Measurements from ENCODE around the gene TRIM45.
"Not testable (repeated sequence)": the region's sequence is repeated elsewhere in the genome, so short reads cannot be mapped to it uniquely, and the experiment has no call there.

The TRIM45 gene, protein sequence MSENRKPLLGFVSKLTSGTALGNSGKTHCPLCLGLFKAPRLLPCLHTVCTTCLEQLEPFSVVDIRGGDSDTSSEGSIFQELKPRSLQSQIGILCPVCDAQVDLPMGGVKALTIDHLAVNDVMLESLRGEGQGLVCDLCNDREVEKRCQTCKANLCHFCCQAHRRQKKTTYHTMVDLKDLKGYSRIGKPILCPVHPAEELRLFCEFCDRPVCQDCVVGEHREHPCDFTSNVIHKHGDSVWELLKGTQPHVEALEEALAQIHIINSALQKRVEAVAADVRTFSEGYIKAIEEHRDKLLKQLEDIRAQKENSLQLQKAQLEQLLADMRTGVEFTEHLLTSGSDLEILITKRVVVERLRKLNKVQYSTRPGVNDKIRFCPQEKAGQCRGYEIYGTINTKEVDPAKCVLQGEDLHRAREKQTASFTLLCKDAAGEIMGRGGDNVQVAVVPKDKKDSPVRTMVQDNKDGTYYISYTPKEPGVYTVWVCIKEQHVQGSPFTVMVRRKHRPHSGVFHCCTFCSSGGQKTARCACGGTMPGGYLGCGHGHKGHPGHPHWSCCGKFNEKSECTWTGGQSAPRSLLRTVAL

DNA sequence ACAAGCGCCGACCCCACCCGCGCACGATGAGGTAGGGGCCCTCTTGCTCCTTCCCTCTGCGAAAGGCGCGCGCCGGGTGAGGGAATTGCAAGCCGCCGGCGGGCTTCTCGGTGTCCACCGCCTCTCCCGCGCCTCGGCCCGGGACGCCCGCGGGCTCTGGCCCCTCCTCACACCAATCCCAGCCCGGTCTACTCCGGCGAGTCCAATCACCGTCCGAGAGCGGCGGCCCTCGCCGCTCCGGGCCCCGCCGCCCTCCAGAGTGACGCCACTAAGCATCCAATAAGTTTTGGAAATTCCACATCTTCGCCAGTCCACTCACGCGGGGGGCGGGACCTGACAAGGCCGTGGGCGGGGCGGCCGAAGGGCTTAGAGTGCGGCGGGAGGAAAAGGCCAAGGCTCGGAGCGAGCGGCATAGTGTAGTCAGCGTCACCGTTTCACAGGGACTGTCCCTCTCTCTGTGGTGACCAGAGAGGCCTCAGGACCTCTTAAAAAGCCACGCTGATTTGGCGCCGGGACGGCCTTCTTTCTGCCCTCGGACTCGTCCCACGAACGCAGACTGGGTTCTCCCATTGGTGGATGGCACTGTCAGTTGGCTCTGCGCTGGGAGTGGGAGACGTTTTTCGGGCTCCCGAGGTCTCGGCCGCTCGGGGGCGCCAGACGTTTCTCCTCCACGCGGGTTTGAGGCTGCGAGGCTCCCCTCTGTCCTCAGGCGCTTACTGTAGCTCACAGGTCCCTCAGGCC is at the start of gene TRIM45:
Gene TRIM45 (minus strand): TSS at position 161 of the 741 bp plus-strand sequence. CDS start 548 bp downstream, outside the sequence.
- peak; percentile 86 to 89 for DNase-seq

- DNase-seq = no peak
Observed at GRCh38 chr1:117169871-117170596, 48.5 kb upstream of the TRIM45 start.

DNA sequence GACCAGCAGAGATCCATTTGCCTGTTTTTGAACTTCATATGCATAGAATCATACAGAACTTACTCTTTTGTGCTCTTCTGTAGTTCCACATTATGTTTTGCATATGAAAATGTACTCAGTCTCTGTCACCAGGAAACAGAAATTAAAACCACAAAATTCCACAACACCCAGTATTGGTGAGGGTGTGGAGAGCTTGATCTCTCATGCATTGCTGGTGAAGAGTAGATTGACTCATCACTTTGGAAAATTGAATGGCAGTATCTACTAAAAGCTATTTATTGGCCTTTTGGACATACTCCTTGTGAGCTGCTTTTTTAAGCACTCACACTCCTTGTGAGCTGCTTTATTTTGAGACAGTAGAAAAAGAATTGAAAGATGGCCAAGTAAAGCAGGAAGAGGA is 45.9 kb upstream of the TRIM45 start:
- DNase-seq = no peak

- no peak for DNase-seq
Observed at GRCh38 chr1:117166076-117166475, 44.5 kb upstream of the TRIM45 start.

- DNase-seq = no peak
Observed at GRCh38 chr1:117164209-117164608, 42.7 kb upstream of the TRIM45 start.

- no peak for DNase-seq
Observed at GRCh38 chr1:117162816-117163215, 41.3 kb upstream of the TRIM45 start.

DNA sequence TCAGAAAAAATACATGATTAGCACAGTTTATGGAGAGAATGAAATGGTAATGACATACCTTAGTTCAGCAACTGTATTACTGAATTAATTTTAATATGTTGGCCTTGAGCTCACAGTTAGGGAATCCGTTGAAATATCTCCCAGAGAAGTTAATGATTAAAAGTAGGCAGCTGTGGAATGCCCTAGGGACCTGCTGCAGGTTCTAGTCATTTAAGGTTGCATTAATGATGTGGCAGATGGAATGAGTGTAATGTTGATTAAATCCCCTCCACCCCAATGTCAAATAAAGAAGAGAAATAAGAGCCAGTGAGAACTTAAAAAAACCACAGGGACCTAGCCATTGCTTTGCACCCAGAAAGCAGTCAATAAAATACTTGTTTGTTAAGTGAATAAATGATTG is 40.3 kb upstream of the TRIM45 start:
- no peak for DNase-seq

DNA sequence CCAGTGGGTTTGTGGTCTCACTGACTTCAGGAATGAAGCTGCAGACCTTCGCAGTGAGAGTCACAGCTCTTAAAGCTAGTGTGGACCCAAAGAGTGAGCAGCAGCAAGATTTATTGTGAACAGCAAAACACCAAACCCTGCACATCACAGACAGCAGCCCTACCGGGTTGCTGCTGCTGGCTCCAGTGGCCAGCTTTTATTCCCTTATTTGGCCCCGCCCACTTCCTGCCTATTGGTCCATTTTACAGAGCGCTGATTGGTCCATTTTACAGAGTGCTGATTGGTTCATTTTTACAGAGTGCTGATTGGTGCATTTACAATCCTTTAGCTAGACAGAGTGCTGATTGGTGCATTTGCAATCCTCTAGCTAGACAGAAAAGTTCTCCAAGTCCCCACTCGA is 29.8 kb upstream of the TRIM45 start:
- not testable (repeated sequence) for DNase-seq

GRCh38 chr1:117150316-117150715 is 28.8 kb upstream of the TRIM45 start:
- DNase-seq = no peak

GRCh38 chr1:117147856-117148588 is 26.5 kb upstream of the TRIM45 start:
- DNase-seq = no peak

DNA sequence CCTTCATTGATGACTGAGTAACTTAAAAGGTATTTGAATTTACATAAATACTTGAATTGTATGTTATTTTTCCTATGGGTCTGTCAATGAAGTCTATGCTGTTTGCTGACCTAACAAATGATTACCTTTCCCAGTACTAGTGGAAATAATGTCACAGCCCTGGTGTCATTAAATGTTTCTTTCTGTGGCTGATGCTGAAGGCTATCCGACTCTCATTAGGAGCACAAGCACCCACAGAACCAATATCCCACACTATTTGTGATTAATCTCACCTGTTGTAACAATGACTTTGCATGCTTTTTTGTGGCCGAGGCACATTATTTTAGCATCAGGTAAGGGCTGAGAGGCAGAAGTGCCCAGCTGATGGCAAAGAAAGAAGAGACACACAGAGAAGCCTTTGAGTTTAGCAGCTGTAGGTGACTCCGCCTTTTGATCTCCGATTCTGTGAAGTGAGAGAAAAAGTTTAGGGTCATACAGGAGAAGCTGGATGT is 25.8 kb upstream of the TRIM45 start:
- no peak for DNase-seq

DNA sequence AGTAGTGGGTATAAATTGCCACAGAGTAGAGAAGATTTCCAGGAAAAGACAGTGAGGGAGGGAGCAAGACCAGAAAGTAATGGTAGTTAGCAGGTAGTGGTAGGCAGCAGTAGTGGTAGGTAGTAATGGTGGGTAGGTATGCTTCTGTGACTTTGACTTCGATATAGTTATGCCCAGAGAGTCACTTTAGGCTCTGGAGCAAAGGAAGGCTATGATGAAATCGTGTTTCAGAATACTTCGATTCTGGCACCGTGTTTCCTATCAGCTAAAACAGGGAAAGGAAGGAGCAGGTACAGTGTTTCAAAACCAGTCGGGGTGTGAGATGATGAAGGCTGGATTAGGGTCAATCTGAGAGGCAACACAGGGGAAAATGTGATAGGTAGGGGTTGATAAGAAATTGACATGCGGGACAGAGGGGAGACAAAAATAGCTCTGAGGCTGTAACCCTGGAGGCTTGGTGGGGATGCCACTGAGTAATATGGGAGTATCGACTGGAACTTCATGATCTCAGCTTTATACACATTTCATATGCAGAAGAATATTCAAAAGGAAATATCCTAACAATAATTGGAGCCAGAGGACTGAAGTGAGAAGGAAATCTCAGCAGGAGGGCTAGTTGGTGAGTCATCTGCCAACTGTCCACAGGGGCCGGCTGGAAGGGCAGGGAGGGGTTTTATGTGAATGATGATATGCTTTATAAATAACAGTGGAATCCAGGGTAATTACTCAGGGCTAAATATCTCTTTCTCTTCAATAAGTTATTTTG is 25.2 kb upstream of the TRIM45 start:
- DNase-seq = no peak

- no peak for DNase-seq
Observed at GRCh38 chr1:117146072-117146471, 24.5 kb upstream of the TRIM45 start.

DNA sequence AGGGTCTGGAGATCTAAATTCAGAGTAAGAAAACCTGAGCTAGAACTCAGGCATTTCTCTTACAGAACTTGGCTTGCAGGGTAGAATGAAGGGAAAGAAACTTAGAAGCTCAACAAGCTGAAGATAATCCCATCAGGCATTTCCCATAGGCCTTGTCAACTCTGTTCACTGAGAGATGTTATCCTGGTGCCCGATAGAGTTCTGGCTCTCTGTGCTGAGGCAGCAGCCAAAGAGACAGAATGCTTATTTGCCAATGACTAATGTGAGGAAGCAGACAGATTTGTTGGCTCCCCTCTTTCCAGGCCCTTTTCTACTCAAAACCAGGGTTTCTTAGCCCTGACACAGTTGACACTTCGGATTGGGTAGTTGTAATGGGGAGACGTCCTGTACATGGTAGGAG is 22.3 kb upstream of the TRIM45 start:
- no peak for DNase-seq

DNA sequence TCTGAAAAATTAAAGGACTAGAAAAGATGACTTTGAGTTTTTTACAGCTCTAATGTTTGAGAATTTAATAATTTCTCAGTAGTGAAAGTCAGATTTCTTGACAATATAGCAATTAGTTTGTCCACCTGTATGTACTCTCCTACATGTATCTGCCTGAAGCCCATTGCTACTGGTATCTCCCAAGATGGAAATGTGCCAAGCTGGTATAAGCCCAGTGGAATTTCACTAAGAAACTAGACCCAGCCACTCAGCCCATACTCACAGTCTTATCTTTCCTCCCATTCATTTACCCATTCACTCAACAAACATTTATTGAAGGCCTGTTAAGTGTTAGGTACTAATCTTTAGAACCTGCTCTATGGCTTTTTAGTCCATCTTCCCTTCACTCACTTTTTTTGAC is 21.6 kb upstream of the TRIM45 start:
- no peak for DNase-seq

- DNase-seq = no peak
Observed at GRCh38 chr1:117142200-117142599, 20.7 kb upstream of the TRIM45 start.

DNA sequence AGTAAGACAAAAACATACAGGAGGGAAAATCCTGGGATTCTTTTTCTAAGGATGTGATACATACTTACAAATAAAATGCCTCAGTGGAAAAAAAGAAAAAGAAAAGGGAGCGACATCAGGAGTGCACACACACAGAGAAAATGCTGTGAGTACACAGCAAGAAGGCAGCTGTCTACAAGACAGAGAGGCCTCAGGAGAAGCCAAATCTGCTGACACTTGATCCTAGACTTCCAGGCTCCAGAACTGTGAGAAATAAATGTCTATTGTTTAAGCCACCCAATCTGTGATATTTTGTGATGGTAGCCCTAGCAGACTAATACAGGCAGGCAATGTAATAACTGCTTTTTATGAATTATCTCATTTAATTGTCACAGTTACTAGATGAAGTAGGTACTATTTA is 17.0 kb upstream of the TRIM45 start:
- DNase-seq = no peak

DNA sequence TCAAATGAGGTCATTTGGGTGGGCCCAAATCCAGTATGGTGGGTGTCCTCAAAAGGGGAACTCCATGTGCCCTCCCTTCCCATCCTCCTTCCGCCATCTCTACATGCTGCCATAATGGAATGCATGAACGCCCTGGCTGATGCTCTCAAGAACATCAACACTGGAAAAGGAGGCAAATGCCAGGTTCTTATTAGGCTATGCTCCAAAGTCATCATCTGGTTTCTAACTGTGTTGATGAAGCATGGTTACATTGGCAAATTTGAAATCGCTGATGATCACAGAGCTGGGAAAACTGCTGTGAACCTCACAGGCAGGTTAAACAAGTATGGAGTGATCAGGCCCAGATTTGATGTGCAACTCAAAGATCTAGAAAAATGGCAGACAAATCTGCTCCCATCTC is 16.6 kb upstream of the TRIM45 start:
- DNase-seq = no peak

GRCh38 chr1:117137281-117137855 is 15.8 kb upstream of the TRIM45 start:
- DNase-seq = no peak

DNA sequence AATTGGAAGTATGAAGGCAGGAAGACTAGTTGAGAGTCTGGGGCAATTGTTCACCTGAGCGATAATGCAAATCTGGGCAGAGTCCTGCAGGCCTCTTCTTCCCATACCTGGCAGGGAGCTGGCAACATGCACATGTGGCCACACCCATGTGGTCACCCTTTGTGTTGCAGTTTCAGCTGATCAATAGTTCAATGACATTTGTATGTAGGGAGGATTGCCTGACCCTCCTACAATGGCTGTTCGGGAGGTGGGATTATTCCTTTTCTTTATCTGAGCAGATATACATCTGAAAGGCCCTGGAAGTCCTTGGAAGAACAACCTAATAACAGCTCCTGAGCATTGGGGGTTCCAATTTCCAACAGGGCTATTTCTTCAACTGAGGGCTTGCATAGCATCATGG is 15.2 kb upstream of the TRIM45 start:
- no peak for DNase-seq

DNA sequence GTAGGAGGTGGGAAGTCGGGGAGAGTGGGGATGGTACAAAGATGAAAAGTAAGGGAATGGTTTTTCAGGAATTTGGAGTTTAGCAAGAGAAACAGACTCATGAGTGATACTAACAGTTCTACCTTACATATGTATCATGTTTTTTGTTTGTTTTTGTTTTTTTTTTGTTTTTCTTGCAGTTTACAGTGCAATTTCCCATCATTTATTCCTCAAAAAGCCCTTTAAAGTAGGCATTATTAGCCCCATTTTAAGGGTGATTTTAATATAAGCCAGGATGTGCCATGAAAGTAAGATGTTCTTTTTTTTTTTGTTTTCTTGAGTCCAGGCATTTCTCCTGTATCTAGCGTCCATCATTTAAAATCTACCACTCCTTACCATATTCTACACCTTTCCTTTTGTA is 13.8 kb upstream of the TRIM45 start:
- DNase-seq = no peak
